GM10266 (cell line): ENCODE data around the gene INSR.

ENCODE experiments used
- DNase-seq: peaks from one replicate; pipeline ENCODE4 v3.0.0; 2012; ENCODE audit errors: extremely low spot score
- CTCF ChIP-seq: IDR thresholded peaks from 2 replicates; pipeline ENCODE4 v1.5.1; 2012; ENCODE audit warnings: mild to moderate bottlenecking, low read depth; ENCODE audit not compliant: control insufficient read depth, insufficient read depth; ENCODE audit errors: missing control alignments

The INSR gene

GRCh38 chr19:7098096-7098495 is 196.1 kb downstream of the INSR start:
- no peak for DNase-seq

GRCh38 chr19:7088999-7089398 is 205.2 kb downstream of the INSR start:
- TF ChIP-seq CTCF, result no peak
- DNase-seq, result no peak

More at GRCh38 chr19:7098096-7098495, 196.1 kb downstream of the INSR start:
- TF ChIP-seq CTCF, result no peak

GRCh38 chr19:7083076-7083956 is 210.9 kb downstream of the INSR start:
- no peak for TF ChIP-seq CTCF
- DNase-seq, result no peak

- TF ChIP-seq CTCF, result no peak
- DNase-seq, result no peak
These were observed 216.2 kb downstream of the INSR start for GRCh38 chr19:7078008-7078407.

GRCh38 chr19:7076151-7076550 is 218.1 kb downstream of the INSR start:
- DNase-seq, result no peak
- TF ChIP-seq CTCF, result no peak

GRCh38 chr19:7074705-7075282 is 219.4 kb downstream of the INSR start:
- TF ChIP-seq CTCF, result no peak
- no peak for DNase-seq

- no peak for TF ChIP-seq CTCF
- DNase-seq, result no peak
These were observed 221.7 kb downstream of the INSR start for GRCh38 chr19:7072541-7072940.
